H9 (cell line): ENCODE measurements around the gene TMEM107. TPM values are rescaled to one million over a fixed set of nuclear protein-coding genes. Genes with fewer than 3 reads are reported as not detected.

Experiments used
- DNase-seq: peaks from one replicate; pipeline ENCODE4 v3.0.0-alpha.2; 2017
- H2AFZ ChIP-seq: one replicate; pipeline ENCODE4 v1.6.1; 2013; ENCODE audit warnings: mild to moderate bottlenecking, low read length, control low read depth, moderate library complexity
- H2AK5ac ChIP-seq: 2 replicates; pipeline ENCODE4 v1.6.1; 2013; ENCODE audit warnings: low read length, control low read depth, mixed read lengths; ENCODE audit not compliant: insufficient read length
- H2BK120ac ChIP-seq: one replicate; pipeline ENCODE4 v1.6.1; 2013; ENCODE audit warnings: low read depth, mild to moderate bottlenecking, low read length, control low read depth, inconsistent platforms; ENCODE audit not compliant: poor library complexity, severe bottlenecking
- H2BK12ac ChIP-seq: 2 replicates; pipeline ENCODE4 v1.6.1; 2013; ENCODE audit warnings: low read length, control low read depth, mixed read lengths, low read depth; ENCODE audit not compliant: insufficient read length
- H2BK15ac ChIP-seq: 2 replicates; pipeline ENCODE4 v1.6.1; 2013; ENCODE audit warnings: low read depth, low read length, control low read depth
- H2BK20ac ChIP-seq: one replicate; pipeline ENCODE4 v1.6.1; 2013; ENCODE audit warnings: low read depth, mild to moderate bottlenecking, low read length, control low read depth, inconsistent platforms; ENCODE audit not compliant: poor library complexity, severe bottlenecking
- H2BK5ac ChIP-seq: 2 replicates; pipeline ENCODE4 v1.6.1; 2013; ENCODE audit warnings: low read length, control low read depth, mixed read lengths; ENCODE audit not compliant: insufficient read length
- H3K14ac ChIP-seq: 2 replicates; pipeline ENCODE4 v1.6.1; 2013; ENCODE audit warnings: low read length, control low read depth; ENCODE audit not compliant: insufficient read depth
- H3K18ac ChIP-seq: 2 replicates; pipeline ENCODE4 v1.6.1; 2013; ENCODE audit warnings: low read depth, mild to moderate bottlenecking, mixed read lengths, low read length, control low read depth; ENCODE audit not compliant: insufficient read length
- H3K23ac ChIP-seq: 2 replicates; pipeline ENCODE4 v1.6.1; 2013; ENCODE audit warnings: low read length, control low read depth, mixed read lengths, low read depth; ENCODE audit not compliant: insufficient read length
- H3K23me2 ChIP-seq: 2 replicates; pipeline ENCODE4 v1.6.1; 2013; ENCODE audit warnings: low read depth, mild to moderate bottlenecking, mixed read lengths, low read length, control low read depth; ENCODE audit not compliant: insufficient read length, poor library complexity, severe bottlenecking
- H3K27ac ChIP-seq: 2 replicates; pipeline ENCODE4 v1.5.1; 2013; ENCODE audit warnings: low read length, control low read depth, mixed read lengths, low read depth; ENCODE audit not compliant: insufficient read length
- H3K27me3 ChIP-seq: 2 replicates; pipeline ENCODE4 v1.6.1; 2013; ENCODE audit warnings: low read length, control low read depth, inconsistent platforms; ENCODE audit not compliant: insufficient read depth
- H3K4ac ChIP-seq: 2 replicates; pipeline ENCODE4 v1.6.1; 2013; ENCODE audit warnings: low read depth, mild to moderate bottlenecking, control low read depth, inconsistent platforms, low read length, moderate library complexity
- H3K4me1 ChIP-seq: 2 replicates; pipeline ENCODE4 v1.6.1; 2013; ENCODE audit warnings: low read length, control low read depth, inconsistent platforms; ENCODE audit not compliant: insufficient read depth
- H3K4me2 ChIP-seq: 2 replicates; pipeline ENCODE4 v1.6.1; 2013; ENCODE audit warnings: low read length, control low read depth, mixed read lengths; ENCODE audit not compliant: insufficient read length, insufficient read depth
- H3K56ac ChIP-seq: 2 replicates; pipeline ENCODE4 v1.6.1; 2013; ENCODE audit warnings: low read depth, mild to moderate bottlenecking, mixed read lengths, low read length, control low read depth; ENCODE audit not compliant: insufficient read length
- H3K79me1 ChIP-seq: 2 replicates; pipeline ENCODE4 v1.6.1; 2013; ENCODE audit warnings: low read depth, mild to moderate bottlenecking, moderate library complexity, low read length, control low read depth, inconsistent platforms; ENCODE audit not compliant: insufficient read depth, poor library complexity, severe bottlenecking
- H3K79me2 ChIP-seq: 2 replicates; pipeline ENCODE4 v1.6.1; 2013; ENCODE audit warnings: low read length, control low read depth, inconsistent platforms; ENCODE audit not compliant: insufficient read depth
- H3K9ac ChIP-seq: 2 replicates; pipeline ENCODE4 v1.6.1; 2013; ENCODE audit warnings: low read length, control low read depth, mixed read lengths; ENCODE audit not compliant: insufficient read length; ENCODE audit errors: extremely low read depth
- H3K9me3 ChIP-seq: one replicate; pipeline ENCODE4 v1.6.1; 2013; ENCODE audit warnings: low read depth, low read length, inconsistent platforms; ENCODE audit not compliant: control insufficient read depth
- H3T11ph ChIP-seq: one replicate; pipeline ENCODE4 v1.6.1; 2013; ENCODE audit warnings: mild to moderate bottlenecking, low read length, control low read depth, inconsistent platforms
- H4K20me1 ChIP-seq: one replicate; pipeline ENCODE4 v1.6.1; 2013; ENCODE audit not compliant: control insufficient read depth, insufficient read length, insufficient read depth
- H4K5ac ChIP-seq: 2 replicates; pipeline ENCODE4 v1.6.1; 2013; ENCODE audit warnings: low read depth, mild to moderate bottlenecking, mixed read lengths, low read length, control low read depth; ENCODE audit not compliant: insufficient read length
- H4K8ac ChIP-seq: replicated peaks from 2 replicates; pipeline ENCODE4 v1.6.1; 2013; ENCODE audit warnings: low read length, control low read depth, mixed read lengths, low read depth; ENCODE audit not compliant: insufficient read length
- H4K91ac ChIP-seq: 2 replicates; pipeline ENCODE4 v1.6.1; 2013; ENCODE audit warnings: low read depth, mild to moderate bottlenecking, moderate library complexity, mixed read lengths, low read length, control low read depth; ENCODE audit not compliant: insufficient read length
- H3K27ac Mint-ChIP-seq, 3 experiments: 2 replicates in 2 of 3; 3 replicates in 1 of 3; pipeline ENCODE4 v1.8.0; 2020 to 2021; ENCODE audit warnings: mixed read lengths in 3 of 3, mild to moderate bottlenecking in 1 of 3, moderate library complexity in 1 of 3
- H3K27me3 Mint-ChIP-seq: 2 replicates; pipeline ENCODE4 v1.8.0; 2021; ENCODE audit warnings: low read depth, mild to moderate bottlenecking, moderate library complexity, mixed read lengths
- H3K36me3 Mint-ChIP-seq, 3 experiments: 2 replicates in 2 of 3; 3 replicates in 1 of 3; pipeline ENCODE4 v1.8.0; 2020 to 2021; ENCODE audit warnings: low read depth in 3 of 3, mixed read lengths in 3 of 3; ENCODE audit not compliant: insufficient read depth in 1 of 3
- H3K4me1 Mint-ChIP-seq, 2 experiments: 2 replicates each; pipeline ENCODE4 v1.8.0; 2020; ENCODE audit warnings: mixed read lengths in 2 of 2
- H3K4me3 Mint-ChIP-seq, 2 experiments: 2 replicates in 1 of 2; 3 replicates in 1 of 2; pipeline ENCODE4 v1.8.0; 2020 to 2021; ENCODE audit warnings: mild to moderate bottlenecking in 2 of 2, mixed read lengths in 2 of 2, moderate library complexity in 1 of 2
- H3K9me3 Mint-ChIP-seq, 2 experiments: 2 replicates in 1 of 2; 3 replicates in 1 of 2; pipeline ENCODE4 v1.8.0; 2020; ENCODE audit warnings: mild to moderate bottlenecking in 2 of 2, mixed read lengths in 2 of 2, moderate library complexity in 1 of 2
- WGBS: extraction: QIAGEN DNeasy Blood & Tissue Kit; methylation state at CpG from one replicate; pipeline ENCODE4 v1.1.7; 2013; ENCODE audit warnings: missing lambda C conversion rate, low lambda C conversion rate, mixed read lengths; ENCODE audit not compliant: insufficient read length; ENCODE audit errors: extremely low coverage; 5-methylcytosine and 5-hydroxymethylcytosine counted together
- total RNA-seq: library from RNA; stranded (reverse); gene quantifications from 2 replicates; pipeline ENCODE4 v1.2.1, GENCODE V29; 2021
- TF ChIP-seq, protein P1 (sequence below): fragments of 200-600 bp; sonication (generic); conservative IDR thresholded peaks from 3 replicates; pipeline ENCODE4 v1.8.0; 2021; ENCODE audit warnings: antibody characterized with exemption, mild to moderate bottlenecking

TMEM107 gene
- total RNA-seq, 1 experiment from 2014 or later = 12.7 TPM

GRCh38 chr17:8212312-8213180 lies 36.4 kb upstream of the TMEM107 start:
- H3T11ph ChIP-seq = no peak overlapping the region
- WGBS = no CpG with 5 or more reads among the region's 14 CpGs

More at GRCh38 chr17:8212312-8213180, 36.4 kb upstream of the TMEM107 start:
- Mint-ChIP-seq H3K27ac (no peak overlapping the region), H3K4me1 (peaks cover 10 to 15% of the 10 kb centered on the region in 2 experiments), H3K27me3 (peaks cover 2% of the 10 kb centered on the region; the same call in 1 of the 2 replicates), H3K4me3 (no peak overlapping the region), H3K9me3 (no peaks in the 10 kb centered on the region), H3K36me3 (peaks cover 2 to 6% (median 6%) of the 10 kb centered on the region in 3 experiments; a peak in 4 of 7 replicates)
- Histone ChIP-seq H3K4ac (no peak overlapping the region), H3K79me2 (peaks cover 4% of the 10 kb centered on the region; the same call in 1 of the 2 replicates), H3K79me1 (peaks cover 3% of the 10 kb centered on the region), H3K23ac (no peak overlapping the region), H2AK5ac (no peak overlapping the region), H2BK120ac (no peak overlapping the region), H3K56ac (no peak overlapping the region), H3K4me2 (no peak overlapping the region), H3K27ac (no peak overlapping the region), H3K23me2 (peaks cover 4% of the 10 kb centered on the region), H2AFZ (no peak overlapping the region), H4K91ac (no peak overlapping the region), H2BK20ac (no peak overlapping the region), H4K5ac (no peak overlapping the region), H3K4me1 (no peaks in the 10 kb centered on the region), H2BK5ac (no peak overlapping the region), H2BK12ac (no peak overlapping the region), H3K14ac (no peak overlapping the region), H4K8ac (no peak overlapping the region), H3K9me3 (no peaks in the 10 kb centered on the region), H4K20me1 (no peaks in the 10 kb centered on the region), H2BK15ac (no peak overlapping the region), H3K18ac (no peak overlapping the region), H3K27me3 (no peaks in the 10 kb centered on the region), H3K9ac (no peak overlapping the region)
- TF ChIP-seq, protein P1, sequence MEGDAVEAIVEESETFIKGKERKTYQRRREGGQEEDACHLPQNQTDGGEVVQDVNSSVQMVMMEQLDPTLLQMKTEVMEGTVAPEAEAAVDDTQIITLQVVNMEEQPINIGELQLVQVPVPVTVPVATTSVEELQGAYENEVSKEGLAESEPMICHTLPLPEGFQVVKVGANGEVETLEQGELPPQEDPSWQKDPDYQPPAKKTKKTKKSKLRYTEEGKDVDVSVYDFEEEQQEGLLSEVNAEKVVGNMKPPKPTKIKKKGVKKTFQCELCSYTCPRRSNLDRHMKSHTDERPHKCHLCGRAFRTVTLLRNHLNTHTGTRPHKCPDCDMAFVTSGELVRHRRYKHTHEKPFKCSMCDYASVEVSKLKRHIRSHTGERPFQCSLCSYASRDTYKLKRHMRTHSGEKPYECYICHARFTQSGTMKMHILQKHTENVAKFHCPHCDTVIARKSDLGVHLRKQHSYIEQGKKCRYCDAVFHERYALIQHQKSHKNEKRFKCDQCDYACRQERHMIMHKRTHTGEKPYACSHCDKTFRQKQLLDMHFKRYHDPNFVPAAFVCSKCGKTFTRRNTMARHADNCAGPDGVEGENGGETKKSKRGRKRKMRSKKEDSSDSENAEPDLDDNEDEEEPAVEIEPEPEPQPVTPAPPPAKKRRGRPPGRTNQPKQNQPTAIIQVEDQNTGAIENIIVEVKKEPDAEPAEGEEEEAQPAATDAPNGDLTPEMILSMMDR = no peak
- DNase-seq = no peak
